CD4-positive, alpha-beta T cell treated with Interleukin-6 at 100 ng/mL for 8 hours (primary cell): ENCODE results near the gene S100A16.
"Not testable (repeated sequence)": the region's sequence is repeated elsewhere in the genome, so short reads cannot be mapped to it uniquely, and the experiment has no call there.

Experiments used
- DNase-seq: peaks from one replicate; pipeline ENCODE4 v3.0.0-alpha.2; 2020; ENCODE audit warnings: mixed read lengths, low spot score

The S100A16 gene

DNA sequence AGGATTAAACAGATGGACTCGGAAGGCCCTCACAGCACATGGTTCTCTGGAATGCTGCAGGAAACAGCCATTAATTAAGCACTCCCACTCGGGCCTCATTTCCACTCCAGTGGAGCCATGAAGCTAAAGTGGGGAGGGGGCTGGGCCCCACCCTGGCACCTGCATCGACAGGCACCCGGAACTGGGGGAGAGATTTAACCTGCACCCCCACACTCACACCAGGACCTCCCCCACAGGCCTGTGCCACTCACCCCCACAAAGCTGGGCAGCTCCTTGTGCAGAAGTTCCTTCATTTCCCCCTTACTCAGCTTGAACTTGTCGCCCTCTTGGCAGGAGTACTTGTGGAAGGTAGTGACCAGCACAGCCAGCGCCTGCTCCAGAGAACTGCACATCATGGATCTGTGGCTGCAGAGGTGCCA lies 49.4 kb downstream of the S100A16 start:
- DNase-seq = no peak

GRCh38 chr1:153562021-153562420 lies 50.9 kb downstream of the S100A16 start:
- DNase-seq = not testable (repeated sequence)

GRCh38 chr1:153561466-153561985 lies 51.4 kb downstream of the S100A16 start:
- no peak for DNase-seq

GRCh38 chr1:153560771-153561465 lies 52.0 kb downstream of the S100A16 start:
- DNase-seq = no peak

DNA sequence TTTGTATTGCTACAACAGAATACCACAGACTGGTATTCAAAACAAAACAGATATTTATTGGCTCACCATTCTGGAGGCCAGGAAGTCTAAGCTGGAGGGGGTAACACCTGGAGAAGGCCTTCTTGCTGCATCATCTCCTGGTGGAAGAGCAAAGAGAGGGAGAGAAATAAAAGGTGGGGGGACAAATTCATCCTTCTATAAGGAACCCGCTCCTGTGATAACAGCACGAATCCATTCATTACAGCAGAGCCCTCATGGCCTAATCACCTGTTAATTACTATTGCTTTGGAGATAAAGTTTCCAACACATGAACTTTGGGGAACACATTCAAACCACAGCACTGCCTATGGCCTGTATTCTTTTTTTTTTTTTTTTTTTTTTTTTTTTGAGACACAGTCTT lies 52.7 kb downstream of the S100A16 start:
- no peak for DNase-seq

DNA sequence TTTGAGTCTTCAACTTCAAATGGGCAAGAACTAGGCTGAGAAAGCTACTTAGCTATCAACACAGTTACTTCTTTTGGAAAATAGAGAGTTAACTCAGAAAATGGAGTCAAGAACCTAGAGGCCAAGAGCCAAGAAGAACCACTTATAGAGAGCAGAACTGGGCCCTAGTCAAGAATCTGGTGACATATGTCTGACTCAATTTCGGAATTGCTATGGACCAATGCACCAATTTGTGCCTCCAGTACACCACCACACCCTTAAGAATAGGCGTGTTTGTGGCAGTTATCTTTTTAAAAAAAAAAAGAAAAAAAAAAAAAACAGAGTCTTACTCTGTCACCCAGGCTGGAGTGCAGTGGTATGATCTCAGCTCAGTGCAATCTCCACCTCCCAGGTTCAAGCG lies 55.1 kb downstream of the S100A16 start:
- no peak for DNase-seq
